ENCODE measurements around the gene EPB41L4A.

GRCh38 chr5:112221128-112221527 lies 197.9 kb downstream of the EPB41L4A start:
- TF ChIP-seq CTCF (IDR thresholded peaks at IDR 0.05) (no peak), POLR2A (IDR thresholded peaks at IDR 0.05) (no peak)
